SK-N-DZ (cell line): Measurements from ENCODE around the gene ZDHHC14.
"Not testable (repeated sequence)": the region's sequence is repeated elsewhere in the genome, so short reads cannot be mapped to it uniquely, and the experiment has no call there.

Experiments
- DNase-seq: peaks from one replicate; pipeline ENCODE4 v3.0.0-alpha.2; 2015; ENCODE audit warnings: low spot score

The ZDHHC14 gene

DNA sequence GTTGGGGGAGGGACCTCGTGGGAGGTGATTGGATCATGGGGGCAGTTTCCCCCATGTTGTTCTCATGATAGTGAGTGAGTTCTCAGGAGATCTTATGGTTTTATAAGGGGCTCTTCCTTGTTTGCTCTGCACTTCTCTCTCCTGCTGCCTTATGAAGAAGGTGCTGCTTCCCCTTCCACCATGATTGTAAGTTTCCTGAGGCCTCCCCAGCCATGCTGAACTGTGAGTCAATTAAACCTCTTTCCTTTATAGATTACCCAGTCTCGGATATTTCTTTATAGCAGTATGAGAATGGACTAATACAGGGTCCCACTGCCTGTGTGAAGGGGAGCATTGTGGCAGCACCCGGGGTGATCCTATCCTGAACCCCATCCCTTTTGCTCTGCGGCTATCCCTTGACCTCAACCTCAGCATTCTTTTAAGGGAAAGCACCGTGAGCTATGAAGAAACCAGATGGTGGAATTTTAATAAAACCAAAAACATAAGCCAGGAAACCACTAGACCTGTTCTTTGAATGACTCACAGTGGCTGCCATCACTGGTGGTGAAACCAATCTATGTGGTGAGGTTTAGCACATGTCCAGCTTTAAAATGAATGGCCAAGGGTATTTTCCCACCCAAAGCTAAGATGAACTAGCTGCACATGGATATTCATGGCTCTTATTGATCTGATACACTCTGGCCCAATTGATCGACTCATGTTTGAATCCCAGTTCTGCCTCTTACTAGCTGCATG lies 62.2 kb downstream of the ZDHHC14 start:
- DNase-seq, result no peak

DNA sequence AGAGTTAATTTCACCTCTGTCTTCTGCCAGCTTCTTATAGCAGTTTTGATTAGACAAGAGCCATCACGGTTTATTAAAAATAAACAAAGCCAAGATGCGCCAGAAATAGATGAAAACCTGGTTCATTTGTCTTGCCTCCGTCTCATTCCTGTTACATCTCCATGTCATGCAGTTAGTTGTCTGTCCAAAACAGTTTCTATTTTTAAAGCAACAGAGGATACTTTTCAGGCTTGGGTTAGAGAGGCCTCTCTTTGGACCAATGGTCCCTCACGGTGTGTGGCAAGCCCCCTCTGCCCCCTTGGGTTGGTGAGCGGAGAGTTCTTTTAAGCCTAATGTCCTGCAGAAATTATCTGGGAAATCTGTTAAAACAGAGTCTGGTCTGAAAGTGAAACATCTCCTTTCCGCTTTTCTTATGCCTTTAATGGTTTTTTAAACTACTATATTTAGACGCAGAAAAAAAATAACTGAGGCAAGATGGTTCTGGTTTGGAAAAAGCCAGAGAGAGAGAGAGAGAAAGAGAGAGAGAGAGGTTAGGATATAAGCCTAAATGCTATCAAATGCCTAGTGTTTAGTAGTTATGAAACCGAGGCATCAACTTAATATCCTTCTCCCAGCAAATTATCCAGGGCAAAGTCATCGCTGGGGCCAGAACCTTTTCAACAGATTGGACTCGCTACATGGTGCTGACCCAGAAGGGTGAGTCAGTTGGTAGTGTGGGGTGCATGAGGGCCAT lies 64.5 kb downstream of the ZDHHC14 start:
- DNase-seq, result no peak

DNA sequence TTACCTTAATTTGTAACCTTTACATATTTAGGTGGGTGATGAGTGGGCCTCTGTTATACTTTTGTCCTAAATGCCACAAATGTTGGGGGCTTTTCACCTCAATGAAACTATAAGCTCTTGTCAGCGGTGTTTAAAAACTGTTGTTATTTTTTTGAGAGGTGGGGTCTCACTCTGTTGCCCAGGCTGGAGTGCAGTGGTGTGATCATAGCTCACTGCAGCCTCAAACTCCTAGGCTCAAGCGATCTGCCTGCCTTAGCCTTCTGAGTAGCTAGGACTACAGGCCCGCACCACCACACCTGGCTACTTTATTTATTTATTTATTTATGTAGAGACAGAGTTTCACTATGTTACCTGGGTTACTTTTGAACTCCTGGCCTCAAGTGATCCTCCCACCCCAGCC lies 66.7 kb downstream of the ZDHHC14 start:
- DNase-seq, result no peak

DNA sequence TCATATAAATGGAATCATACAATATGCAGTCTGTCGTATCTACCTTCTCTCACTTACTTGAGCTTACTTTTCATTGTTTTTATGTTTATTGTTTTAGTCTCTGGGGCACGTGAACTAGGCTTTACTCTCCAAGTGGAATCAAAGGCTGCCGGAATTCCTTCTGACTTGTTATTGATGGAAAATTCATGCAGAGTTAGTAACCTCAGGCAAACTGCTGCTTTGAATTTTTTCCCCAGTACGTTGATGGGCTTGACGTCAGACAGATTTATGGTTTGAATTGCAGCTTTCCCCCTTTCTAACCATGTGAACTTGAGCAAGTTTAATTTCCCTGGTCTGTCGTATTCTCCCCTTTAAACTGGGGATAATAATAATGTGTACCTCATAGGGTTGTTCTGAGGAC lies 68.6 kb downstream of the ZDHHC14 start:
- no peak for DNase-seq

DNA sequence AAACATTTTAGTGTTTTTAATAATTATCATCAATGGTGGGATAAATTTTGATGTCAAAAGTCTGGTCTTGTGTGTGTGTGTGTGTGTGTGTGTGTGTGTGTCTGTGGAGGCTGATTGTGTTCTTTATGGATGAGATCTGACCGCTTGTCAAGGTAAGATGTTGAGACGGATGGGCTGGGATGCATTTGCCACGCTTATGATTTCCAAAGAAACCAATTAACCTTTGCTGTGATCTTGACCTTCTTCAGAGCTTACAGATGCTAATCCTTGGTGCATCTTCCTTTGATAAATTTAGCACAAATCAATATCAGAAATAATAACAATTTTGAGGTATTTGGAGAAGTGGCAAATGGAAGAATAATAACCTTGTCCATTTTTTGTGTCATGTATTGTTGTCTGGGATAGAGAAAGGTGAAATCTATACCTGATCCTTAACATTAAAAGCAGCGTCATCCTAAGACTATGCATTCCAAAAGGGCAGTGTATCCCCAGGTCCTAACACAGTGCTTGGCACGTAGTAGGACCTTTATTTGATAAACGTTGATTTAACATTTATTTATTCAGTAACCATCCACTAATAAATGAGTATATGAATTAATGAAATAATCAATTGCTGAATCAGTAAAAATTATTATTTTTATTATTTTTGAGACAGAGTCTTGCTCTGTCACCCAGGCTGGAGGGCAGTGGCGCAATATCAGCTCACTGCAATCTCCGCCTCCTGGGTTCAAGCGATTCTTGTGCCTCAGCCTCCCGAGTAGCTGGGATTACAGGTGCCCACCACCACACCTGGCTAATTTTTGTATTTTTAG lies 70.1 kb downstream of the ZDHHC14 start:
- DNase-seq, result no peak

DNA sequence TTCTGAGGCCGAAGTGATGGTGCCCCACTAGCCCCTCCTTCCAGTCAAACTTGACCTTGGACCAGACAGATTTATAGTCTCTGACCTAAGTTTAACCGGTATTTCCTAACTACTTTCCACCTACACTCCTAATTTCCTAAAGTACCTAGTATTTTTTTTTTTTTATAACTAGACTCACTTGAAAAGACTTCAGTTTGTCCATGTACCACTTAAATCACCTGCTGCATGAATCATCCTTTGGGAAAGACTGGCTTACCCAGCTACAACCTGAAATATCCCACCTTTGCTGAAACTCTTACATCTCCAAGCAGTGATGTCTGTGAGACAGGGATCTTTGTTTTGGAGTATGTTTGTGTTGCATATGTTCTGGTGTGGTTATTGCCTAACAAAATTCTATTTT lies 71.1 kb downstream of the ZDHHC14 start:
- DNase-seq, result no peak

DNA sequence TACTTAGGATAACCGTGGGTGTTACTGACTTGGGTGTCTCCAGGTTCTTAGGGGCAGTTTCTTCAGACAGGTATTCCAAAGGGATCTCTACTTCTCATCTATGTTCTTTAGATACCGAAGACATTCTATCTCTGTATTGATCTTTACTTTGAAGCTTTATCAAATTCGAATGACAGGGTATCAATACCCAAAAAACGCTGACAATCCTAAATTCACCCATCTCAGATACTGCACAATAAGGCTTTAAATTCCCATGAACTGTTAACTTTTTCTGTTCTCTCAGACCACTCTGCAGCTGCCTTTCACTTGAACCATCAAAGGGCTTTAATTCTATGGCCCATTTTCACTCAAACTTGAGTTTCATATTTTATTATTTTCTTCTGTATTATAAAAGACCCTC lies 72.1 kb downstream of the ZDHHC14 start:
- DNase-seq, result no peak

DNA sequence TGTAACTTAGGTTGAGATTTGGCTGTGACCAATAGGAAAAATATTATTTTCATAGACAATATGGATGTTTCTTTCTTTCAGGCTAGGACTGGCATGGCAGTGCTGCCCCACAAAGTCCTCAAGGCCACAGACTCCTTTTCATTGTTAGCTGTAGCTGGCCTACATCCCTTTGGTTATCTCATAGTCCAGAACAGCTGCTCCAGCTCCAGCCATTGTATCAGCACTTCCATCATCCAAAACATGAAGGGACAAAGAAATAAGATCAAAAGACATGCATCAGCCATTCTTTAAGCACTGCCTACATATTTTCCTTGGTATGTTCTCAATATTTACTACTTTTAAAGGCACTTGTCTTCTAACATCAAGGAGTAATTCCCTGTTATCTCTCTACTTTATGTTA lies 73.0 kb downstream of the ZDHHC14 start:
- DNase-seq, result no peak

DNA sequence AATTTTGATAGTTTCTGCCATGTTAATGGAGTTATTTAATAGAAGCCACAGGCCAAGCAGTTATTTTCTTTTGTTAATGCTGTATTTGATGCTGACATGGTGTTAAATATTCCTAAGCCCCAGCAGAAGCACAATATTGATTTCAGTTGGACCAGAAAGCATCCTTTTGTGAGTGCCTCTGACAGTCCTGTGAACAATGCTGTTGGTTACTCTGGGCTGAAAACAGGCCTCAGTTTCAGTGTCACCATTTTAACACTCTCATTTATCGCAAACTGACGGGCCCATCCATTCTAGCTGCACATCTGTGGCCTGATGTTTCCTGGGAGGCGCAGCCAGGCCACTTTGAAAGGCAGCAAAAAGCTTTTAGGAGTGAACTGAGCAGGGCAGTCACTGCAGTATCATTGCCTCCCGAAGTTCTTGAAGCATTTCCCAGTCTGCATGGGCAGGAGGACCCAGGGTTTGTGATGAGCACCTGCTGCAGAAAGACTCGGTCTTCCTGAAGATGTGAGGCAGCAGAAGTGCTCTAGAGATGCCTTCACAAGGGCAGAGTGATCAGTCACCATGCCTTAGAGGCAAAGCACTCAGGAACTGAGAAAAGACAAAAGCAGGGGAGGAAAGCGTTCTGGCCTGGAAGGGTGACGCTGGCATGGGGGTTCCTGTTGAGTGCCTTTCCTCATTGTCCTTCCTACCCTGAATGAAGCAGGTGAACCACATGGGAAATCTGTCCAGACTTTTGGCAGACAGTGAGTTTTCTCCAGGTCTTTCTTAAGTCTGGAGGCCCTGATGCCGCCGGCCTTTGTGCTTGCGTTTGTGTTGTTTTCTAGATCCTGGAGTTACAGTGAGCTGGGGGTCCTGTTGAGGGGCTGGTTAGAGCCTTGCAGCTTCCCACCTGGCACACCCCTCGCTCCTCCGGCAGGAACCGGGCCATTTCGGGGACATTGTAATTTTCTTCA lies 74.0 kb downstream of the ZDHHC14 start:
- no peak for DNase-seq

DNA sequence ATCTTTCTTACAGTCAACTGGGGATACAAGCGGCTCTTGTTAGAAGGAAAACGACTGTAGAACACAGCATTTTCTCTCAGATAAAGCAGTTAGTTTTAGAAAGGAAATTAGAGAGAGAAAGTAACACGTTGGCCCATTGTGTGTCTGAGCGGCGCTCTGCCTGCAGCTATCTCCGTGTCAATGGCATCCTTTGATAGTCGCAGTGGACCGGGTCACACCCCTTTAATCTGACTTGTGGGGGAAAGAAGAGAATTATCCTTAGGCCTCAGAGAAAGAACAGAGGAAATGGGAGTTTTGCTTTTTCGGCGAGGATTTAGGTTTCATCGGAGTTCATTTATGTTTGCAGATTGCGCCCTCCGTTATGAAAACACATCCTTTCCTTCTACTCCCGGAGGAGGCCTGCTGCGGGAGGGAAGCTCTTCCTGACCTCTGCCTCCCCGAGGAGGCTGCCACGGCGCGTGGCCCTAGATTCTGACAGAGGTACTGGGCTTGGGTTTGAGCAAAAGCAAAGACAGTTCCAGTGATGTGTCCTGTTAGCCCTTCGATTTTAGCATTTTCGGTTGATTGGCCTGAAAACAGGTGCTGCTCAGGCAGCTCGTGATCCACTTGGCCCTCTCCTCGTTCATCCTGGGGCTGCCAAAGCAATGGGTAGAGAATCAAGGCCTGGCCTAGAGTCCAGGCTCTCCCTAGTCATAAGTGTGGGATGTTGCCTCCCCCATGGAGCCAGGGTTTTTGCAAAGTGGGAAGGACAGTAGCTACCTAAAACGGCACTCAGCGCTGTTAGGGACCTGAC lies 74.9 kb downstream of the ZDHHC14 start:
- no peak for DNase-seq

DNA sequence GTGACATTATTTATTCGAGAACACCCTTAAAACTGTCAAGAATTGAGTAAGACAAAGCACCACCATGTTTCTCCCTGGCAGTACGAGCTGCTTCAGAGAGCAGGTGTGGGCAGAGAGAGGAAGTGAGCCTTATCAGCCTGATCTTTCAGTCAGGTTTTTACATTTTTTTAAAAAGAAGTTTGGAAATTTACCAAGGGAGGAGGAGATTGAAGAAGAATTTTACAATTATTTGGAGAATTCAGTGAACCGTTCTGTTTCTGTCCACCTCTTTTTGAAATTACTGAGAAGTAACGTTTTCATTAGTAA lies 75.5 kb downstream of the ZDHHC14 start:
- DNase-seq, result no peak

DNA sequence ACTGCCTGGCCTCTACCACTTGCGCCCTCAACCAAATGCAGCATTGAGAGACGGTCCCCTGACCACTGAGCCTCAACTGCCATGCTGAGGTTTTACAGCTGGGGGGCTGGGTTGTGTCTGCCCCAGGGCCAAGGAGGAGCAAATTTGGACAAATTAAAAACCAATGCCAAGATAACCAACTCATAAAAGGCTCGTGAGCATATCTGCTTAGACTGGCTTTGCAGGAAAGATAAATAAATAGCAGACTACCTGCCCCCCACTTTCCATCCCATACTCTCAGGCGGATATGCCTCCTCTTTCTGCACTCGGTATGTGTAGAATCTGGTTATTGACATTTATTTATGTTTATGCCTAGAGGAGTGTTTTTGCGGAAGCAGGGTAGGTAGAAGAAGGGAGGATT lies 76.8 kb downstream of the ZDHHC14 start:
- DNase-seq, result no peak

DNA sequence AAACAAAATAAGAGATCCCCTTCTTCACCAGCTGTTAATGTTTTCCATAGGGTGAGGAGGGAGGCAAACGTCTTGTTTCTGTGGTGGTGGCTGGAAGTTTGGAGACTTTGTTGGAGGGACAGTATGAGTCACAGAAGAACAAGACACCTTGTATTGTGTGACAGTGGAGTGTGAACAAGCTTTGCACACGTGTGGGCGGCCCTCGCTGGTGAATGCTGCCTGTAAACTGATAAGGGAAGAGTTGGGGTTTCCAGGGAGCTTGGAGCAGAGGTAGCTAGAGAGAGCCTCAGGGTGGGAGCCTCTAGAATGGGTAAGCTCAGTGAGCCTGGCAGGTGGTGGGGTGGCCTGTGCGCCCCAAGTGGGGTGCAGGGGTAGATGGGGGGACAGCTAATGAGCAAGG lies 78.3 kb downstream of the ZDHHC14 start:
- DNase-seq, result no peak

DNA sequence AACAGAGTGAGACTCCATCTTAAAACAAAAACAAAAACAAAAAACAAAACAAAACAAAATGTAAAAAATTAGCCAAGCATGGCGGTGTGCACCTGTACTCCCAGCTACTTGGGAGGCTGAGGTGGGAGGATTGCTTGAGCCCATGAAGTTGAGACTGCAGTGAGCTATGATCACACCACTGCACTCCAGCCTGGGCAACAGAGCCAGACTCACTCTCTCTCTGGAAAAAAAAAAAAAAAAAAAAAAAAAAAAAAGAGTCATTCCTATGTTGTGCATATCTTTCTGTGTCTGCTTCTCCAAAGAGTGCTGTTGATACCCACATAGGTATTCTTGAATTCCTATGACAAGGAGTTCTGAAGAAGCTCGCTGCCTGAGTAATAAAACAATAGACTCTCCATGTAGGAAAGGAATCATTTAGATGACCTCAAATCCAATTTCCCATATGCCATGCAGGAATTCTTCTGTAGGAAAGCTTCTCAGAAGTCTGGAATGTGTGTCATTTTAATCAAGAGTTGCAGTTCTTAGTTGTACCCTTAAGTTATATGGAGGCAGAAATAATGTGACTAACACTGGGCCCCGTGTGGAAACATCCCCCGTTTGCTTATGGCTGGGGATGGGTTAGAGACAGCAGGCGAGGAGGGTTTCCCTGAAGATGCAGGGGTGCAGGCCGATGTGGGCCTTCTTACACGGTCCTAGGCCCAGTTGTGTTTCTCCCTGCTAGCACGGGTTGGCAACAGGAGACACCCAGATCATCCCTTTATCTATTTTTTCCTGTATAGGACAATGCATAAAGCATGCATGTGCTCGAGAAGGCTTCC lies 79.4 kb downstream of the ZDHHC14 start:
- no peak for DNase-seq

DNA sequence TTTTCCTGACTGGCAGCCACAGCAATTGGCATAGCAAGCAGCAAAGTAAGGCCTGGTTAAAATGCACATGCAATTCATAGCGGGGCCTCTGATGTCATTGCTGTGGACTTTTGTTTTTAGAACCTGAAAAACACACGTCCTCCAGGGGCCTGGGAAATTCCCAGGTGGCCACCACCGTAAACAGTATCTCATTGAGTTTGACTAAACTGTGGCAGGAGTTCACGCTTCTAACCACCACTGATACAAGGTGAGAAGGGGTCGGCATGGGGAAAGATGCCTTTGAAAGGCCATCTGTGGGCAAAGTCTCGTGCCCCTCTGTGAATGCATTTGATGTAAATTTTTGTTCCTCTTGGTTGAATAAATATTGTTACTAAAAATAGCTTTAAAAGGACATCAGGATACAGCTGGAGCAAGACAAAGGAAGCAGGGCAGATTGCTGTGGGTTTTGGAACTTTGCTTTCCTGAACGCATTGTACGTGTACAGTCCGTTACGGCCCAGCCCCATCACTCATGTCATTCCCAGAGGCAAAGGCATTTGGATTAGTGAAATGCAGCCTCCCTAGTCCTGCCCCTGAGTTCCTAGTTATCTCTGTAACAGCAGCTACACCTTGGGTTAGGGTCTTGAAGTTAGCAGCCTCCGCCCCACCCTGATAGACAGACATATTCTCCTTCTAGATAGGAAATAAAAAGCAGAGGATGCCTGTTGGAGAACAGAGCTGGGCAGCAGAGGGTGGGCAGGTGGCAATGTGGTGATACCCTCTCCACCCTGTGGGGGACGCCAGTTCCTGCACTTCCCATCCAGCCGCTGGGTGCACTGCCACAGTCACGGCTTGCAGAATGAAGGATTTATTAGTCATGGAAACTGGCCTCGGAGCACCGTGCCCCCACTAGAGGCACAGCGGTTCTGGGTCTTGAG lies 80.3 kb downstream of the ZDHHC14 start:
- no peak for DNase-seq

DNA sequence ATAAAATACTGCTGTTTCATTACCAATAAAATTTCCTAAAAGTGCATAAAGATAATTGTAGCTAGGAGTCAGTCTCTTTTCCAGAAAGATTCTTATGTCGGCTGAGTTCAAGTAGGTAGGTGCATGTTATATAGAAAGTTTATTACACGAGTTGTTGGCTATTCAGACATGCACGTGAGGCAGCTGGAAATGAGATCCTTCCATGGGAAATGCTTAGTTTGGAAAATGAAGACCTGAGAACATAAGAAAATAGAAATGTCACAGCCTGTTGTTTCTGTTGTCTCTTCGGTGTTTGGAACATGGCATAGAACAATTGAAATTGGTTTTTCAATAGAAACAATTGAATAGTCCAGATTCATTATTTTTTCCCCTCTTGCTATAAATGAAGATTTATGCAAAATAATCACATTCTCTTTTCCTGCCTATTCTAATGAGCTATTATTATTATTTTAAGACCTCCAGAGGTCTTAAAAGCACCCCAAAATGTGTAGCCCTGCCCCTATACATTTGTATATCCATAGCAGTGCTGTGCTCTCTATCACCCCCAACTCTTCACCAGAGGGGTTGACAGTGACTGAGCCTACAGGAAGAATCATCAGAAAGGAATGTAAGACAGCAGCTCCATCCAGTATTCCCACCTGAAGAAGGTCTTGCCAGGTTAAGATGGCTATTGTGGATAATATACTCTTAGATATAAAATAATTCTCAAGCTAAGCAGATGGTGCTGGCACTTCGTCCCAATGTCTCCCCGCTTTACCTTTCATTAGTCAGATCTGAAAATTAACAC lies 82.2 kb downstream of the ZDHHC14 start:
- no peak for DNase-seq

DNA sequence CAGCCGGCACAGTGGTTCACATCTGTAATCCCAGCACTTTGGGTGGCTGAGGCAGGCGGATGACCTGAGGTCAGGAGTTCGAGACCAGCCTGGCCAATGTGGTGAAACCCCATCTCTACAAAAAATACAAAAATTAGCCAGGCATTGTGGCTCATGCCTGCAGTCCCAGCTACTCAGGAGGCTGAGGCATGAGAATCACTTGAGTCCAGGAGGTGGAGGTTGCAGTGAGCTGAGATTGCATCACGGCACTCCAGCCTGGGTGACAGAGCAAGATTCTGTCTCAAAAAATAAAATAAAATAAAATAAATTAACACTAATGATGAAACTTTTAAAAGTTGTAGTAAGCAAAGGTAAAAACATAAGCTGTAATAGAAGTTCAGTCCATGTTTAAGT lies 82.7 kb downstream of the ZDHHC14 start:
- not testable (repeated sequence) for DNase-seq
